Limb (tissue), 2 donors: ENCODE data around the gene KRTAP10-5.
A peak's percentile ranks its signal among the peaks of the same experiment; 100 is the strongest.
"Not testable (repeated sequence)": the region's sequence is repeated elsewhere in the genome, so short reads cannot be mapped to it uniquely, and the experiment has no call there.

Experiments used
- DNase-seq, 2 donors: peaks; one replicate each; pipeline ENCODE4 v3.0.0-alpha.2; 2016; ENCODE audit errors: extremely low spot score in 2 of 2

The KRTAP10-5 gene

DNA sequence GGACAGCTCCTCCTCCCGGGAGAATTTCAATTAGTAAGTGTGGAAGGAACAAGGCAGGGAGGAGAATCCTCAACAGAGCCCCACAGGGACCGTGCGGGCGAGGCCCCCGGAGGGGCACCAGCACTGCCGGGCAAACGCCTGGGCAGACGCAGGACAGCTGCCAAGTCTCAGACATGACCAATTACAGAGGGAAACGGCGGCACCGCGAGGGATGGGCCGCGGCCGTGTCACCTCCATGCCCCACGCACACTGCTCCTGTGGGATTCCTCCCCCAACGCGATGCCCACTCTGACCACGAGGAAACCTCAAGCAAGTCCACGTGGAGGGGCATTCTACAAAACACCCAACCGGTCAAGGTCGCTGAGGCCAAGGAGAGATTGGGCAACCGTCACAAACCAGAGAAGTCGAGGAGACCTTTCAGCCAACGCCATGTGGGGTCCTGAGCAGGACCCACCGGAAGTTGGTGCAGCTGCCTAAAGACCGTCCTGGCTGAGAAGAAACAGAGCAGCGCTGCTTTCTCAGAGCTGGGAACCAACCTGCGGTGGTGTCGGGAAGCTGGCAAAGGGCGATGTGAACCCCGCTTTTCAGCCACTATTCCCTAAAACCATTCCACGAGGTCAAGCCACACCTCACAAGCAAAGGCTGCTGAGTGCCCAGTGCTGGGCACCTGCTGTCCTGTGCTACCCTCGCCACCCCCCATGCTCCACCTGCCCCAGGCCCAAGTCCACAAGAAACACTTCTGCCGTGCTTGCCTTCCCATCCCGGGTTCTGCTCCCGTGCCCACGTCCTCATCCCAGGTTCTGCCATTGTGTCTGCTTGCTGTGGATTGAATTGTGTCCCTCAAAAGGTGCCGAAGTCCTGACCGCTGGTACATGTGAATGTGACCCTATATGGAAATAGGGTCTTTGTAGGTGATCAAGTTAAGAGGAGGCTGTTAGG, 8.3 kb downstream of the KRTAP10-5 start:
- DNase-seq, result peak in 1 of 2 donors; percentile 18

DNA sequence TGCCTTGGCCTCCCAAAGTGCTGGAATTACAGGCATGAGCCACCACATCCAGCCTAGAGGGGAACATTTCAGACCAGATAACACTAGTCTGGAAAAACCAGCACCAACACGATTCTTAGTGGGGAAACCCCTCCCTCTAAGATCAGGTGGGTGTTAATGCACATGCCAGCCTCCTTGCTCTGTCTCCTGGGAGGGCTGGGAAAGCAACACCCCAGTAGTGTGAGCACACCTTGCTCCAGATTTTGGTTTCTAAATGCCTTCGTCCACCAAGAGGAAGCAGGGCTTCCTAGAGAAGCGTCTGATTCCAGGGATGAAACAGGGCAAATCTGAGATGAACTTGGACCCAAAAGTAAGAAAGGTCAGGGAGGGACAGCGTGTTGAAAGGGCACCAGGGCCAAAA, 9.1 kb downstream of the KRTAP10-5 start:
- no peak for DNase-seq

DNA sequence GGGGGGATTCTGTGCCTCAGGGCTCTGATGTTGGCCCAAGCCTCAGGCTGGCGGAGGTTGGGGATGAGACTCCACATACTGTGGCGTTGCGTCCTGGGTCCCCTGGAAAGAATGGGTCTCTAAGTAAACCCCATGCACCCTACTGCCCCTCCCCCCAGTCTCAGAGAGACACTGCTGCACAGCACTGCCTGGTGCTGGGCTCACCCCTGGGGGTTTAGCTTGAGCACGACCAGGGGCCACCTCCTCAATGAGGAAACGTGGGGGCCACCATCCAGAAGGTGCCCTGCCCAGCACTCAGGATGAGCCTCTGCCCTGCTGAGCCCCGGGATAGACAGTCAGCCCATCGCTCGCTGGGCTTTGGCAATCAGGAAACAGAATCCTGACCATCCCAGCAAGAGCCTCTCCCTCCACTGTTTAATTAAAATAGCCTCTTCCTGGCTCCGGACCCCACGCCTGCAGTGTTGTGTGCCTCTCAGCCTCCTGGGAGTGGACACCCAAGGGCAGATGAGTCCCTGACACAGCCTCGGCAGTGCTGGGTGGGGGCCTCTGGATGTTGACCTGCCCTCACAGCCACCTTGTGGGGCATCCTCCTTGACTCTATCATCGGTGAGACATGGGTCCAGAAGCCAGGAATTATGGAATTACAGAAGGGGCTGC, 10.4 kb downstream of the KRTAP10-5 start:
- no peak for DNase-seq

DNA sequence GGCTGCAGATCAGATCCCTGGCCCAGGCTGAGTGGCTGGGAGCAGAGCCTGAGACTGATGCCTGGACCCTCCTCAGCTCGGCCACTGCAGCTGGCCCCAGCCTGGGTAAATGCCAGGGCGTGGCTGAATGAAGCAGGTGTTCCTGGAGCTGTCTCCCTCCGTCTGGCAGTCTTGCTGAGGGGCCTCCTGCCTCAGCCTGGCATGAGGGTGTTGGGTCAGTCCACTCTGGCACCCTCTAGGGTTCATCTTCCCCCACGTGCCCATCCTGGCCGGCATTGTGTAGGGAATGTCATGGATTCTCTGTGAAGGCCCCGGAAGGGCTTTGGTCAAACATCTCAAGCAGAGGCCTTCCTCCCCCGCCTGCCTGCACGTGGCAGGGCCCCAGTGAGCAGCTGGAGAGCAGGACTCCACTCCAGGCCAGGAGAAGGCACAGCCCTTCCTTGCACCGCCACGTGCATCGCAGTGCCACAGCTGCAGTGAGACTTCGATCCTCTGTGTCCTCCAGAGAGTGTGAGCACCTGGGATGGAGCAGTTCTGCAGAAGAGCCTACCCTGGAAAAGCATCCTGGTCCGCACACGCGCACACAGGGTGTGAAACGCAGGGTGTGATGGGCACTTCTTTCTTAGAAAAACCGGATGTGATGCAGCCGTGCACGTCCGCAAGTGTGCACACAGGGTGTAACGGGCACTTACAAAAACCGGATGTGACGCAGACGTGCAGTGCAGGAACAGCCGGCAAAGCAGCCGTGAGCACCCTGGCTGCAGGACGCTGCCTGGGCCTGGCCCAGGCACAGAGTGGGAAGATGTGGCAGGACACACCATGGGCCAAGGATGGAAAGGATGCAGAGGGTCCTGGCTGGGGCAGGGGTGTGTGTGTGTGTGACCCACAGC, 11.5 kb downstream of the KRTAP10-5 start:
- no peak for DNase-seq

DNA sequence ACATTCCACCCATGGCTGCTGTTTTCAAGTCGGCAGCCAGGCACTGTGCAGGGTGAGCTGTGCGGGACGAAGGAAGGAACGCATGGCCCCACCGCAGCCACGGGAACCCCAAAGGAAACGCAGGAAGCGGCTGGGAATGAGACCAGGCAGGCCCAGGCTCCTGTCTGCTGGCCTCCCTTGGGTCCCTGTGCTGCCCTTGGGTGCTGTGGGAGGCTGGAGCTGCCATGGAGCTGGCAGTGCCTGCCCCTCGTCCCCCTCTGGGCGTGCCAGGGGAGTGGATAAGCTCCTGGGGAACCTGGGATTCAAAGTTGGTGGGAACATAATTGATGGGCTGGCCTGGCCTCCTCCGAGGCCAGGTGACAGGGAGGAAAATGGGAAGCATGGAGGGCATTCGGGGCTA, 12.1 kb downstream of the KRTAP10-5 start:
- DNase-seq, result no peak

DNA sequence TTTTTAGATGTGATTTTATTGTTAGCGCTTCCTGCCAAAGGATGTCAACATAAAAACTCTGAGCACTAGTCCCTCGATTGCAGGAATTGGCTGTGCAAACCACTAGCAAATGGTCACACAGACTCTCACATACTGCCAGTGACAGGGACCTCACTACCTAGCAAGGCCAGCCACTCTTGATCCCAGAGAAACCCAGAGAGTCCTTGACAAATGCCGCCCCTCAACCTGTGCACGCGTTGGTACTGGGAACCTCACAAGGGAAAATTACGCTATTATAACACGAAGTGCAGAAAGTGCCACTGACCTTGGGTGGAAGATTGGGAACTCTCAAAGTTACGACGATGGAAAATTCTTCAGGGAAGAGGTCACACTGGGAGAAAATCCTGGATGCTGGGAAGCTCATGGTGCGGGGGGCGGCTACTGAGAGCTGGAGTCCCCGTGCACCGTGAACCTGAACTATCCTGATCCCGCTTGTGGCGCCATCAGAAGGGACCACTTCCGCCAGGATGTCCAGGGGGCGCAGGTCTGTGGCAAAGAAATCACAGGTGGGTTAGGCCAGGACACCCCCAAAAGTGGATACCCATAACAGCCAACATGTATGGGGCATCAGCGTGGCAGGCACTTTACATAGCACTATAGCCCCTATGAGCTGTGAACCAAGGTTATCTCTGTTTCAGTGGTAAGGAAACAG, 12.8 kb downstream of the KRTAP10-5 start:
- DNase-seq, result no peak

DNA sequence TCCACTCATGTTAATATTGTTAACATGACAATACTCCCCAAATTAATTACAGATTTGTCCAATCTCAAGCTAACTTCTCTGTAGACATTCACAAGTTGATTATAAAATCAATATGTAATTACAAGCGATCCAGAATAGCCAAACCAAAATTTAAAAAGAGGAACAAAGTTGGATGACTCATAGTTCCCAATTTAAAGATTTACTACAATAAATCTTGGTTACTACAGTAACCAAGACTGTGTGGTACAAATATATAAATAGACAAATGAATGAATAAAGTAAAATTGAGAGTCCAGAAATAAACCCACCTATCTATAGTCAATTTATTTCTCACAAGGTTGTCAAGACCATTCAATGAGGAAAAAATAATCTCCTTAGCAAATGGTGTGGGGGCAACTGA, 14.0 kb downstream of the KRTAP10-5 start:
- no peak for DNase-seq

DNA sequence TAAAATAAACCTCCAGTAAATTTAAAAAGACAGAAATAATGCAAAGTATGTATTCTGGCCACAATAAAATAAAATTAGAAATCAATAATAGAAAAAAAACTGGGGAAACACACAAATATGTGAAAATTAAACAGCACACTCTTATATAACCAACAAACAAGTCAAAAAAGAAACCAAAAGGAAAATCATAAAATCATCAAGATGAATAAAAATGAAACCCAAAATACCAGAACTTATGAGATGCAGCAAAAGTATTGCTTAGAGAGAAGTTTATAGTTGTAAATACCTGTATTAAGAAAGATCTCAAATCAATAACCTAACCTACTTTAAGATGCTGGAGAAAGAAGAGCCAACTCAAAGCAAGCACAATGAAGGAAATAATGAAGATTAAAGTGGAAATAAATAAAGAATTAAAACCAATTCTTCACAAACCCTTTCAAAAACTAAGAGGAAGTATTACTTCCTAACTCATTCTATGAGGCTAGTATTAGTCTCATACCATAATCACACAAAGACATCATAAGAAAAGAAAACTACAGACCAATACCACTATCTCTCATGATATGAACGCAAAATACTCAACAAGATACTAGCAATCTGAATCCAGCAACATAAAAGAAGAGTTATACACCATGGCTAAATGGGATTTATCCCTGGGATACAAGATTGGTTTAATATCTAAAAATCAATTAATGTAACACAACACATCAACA, 15.4 kb downstream of the KRTAP10-5 start:
- no peak for DNase-seq

DNA sequence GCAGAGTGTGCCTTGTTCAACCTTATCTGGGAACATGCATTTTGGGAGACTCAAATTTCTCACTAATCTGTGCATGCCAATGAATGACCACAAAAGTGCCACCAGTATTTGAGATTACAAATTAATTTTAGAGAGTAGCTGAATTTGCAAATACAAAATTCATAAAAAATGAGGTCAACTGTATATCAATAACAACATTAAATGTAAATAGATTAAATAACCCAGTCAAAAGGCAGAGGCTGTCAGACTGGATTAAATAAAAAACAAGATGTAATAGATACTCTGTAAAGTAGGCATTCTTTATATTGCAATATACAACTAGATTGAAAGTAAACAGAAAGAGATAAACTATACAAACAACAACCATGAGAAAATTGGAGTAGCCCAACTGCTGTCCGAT, 16.3 kb downstream of the KRTAP10-5 start:
- DNase-seq, result no peak

DNA sequence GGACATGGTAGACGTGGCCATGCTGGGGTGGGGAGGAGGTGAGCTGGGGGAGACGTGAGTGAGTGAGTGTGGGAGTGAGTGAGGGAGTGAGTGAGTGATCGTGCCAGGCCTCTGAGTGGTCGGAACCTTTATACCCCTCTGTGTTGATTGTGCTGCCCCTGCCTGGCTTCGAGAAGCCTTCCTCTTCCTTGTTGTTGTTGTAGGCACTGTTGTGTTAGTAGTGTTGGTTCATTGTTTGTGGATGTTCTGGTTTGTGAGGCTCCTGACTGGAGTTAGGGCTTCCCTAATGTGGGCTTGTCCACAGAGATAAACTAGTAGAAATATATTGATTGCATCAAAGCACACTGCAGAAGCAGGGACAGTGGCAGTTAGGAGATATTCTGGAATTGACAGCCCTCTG, 21.7 kb downstream of the KRTAP10-5 start, which contains the start of gene KRTAP10-3:
TSS of gene KRTAP10-3 (minus strand) at position 101 of the 400 bp plus-strand sequence. CDS start at position 21, 80 bp downstream.
- no peak for DNase-seq

DNA sequence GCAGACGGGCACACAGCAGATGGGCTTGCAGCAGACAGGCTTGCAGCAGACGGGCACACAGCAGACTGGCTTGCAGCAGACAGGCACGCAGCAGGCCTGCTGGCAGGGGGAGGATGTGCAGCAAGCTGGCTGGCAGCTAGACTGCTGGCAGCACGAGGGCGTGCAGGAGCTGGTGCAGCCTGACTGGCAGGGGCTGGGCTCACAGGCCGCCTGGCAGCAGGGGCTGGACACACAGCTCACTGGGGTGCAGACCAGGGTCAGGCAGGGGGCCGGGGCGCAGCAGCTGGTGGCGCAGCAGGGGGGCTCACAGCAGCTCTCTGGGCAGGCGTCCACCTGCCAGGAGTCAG, 22.1 kb downstream of the KRTAP10-5 start:
- DNase-seq, result not testable (repeated sequence)

DNA sequence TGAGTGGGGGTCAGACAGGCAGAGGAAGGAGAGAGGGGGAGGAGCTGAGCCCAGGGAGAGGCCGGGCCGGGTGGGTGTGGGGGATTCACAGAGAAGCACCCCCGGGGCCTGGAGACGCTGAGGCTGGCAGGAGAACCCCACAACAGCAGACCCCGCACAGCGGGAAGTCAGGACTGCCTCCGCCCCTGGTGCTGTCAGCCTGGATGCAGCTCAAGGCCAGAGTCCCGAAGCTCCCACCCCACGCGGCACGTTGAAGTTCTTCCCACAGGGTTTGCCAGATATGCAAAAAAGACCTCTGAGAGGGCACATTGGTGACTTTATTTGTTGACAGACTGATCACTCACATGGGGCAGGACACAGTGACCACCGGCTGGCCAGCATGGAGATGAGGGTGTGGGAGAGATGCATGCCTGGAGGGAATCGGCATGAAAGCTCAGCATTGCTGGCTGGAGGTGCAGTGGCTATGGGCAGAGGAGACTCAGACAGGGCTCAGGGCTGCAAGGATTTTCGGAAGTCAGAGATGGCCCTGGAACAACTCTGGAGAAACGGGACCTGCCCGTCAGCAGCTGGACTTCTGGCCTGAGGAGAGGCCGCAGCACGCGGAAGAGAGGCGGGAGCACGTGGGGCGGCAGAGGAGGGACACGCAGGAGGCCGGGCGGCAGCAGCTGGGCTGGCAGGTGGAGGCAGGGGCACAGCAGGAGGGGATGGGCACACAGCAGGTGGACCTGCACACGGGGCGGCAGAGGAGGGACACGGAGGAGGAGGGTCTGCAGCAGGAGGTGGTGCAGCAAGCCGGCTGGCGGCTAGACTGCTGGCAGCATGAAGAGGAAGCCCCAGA, 22.7 kb downstream of the KRTAP10-5 start:
- no peak for DNase-seq

DNA sequence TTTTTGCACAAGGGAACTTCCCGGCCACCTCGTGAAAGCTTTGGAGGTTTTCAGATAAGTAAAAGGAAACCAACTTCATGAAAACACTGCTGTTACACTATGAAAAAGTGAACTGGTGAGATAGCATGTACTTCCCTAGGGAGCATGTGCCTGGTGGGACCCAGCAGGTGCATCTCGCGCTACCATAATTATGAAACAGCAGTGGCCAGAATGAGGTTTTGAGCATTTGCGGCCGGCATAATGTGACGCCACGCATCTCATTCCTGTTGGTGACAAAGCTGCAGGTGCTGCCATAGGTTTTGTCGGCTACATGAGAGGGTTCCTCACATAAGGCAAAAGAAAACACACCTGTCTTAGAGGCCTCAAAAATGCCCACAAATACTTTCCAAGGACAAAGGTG, 23.5 kb downstream of the KRTAP10-5 start:
- no peak for DNase-seq

DNA sequence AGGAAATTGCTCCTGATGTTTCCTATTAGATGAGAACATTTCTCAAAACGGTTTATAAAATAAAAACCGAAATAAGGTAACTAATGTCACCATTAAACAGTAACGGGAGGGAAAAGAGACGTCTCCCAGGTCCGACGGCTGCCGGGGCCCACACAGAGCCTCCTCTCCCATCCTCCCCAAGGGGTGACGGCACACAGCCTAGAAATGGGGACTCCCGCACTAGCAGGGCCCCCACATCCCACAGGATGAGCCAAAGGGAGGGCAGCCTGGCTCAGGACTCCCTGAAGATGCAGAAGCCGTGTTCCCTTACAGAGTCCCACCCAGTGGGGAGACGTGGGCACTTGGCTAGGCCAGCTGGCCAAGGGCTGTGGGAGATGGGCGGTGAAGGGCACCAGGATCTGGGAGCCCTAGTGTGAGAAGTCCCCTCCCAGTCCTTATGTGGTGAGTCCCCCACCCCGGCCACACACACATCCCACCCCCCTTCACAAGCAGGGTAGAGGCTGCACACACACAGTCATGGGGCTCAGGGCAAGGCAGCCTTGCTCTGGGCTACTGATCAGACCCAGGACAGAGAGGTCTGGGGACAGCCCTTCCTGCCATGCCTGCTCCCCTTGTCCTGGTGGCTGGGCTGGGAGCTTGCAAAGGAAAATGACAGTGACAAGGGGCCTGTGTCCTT, 25.1 kb downstream of the KRTAP10-5 start:
- DNase-seq, result no peak

DNA sequence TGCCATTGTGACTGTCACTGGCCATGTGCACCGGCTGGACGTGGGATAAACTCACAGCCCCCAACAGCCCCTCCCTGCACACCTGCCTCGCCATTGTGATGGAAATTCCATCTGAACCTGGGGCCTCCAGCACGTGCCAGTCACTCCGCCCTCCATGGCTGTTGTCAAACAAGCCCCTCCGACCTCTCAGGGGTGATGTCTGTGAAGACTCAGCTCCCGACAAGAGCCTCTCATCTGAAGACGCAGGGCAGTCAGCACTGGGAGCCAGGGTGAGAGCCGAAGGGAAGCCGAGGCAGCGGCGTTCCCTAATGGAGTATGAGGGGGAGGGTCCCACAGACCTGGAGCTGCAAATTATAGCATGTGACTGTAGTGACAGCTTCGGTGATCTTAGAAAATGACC, 27.7 kb downstream of the KRTAP10-5 start:
- DNase-seq, result no peak

DNA sequence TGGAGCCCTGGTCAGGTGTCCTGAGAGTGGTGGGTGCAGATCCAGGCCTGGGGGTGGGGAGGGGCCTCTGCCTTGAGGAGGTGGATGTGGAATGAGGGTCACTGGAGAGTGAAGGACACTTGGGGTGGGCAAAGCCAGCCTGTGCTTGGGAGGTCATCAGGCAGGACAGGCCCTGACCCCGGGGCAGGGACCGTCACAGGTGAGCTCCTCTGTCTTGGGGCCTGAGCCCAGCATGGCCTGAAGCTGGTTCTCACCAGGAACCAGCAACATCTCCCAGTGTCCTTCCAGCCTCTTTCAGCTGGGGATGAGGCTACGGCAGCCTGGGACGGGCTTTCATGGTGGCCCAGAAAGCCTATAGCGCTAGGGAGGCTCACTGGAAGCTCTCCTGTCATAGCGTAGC, 28.3 kb downstream of the KRTAP10-5 start:
- DNase-seq, result no peak

DNA sequence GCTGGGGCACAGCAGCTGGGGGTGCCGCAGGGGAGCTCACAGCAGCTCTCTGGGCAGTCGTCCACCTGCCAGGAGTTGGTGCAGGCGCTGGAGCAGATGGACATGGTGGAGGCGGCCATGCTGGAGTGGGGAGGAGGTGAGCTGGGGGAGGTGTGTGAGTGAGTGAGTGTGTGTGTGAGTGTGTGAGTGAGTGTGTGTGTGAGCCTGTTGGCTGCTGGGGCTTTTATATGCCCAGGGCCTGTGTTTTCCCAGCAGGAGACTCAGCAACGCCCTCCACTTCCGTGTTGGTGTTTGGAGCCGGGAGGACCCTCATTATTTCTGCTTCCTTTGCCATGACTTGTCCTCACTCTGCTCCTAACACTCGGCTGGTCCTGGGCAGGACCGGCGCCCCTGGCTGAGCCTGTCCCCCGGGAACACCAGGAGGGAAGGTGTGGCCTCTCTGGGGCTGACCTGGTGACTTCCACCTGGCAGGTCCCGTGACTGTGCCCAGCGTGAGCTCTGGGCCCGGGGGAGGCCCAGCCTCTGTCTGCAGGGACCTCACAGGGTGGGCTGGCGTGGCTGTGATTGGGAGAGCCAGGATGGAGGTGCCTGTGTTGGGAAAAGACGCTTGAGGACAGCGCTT, 29.0 kb downstream of the KRTAP10-5 start, which contains the start of gene KRTAP10-2:
TSS of gene KRTAP10-2 (minus strand) at position 166 of the 622 bp plus-strand sequence. CDS start at position 119, 47 bp downstream.
- no peak for DNase-seq

DNA sequence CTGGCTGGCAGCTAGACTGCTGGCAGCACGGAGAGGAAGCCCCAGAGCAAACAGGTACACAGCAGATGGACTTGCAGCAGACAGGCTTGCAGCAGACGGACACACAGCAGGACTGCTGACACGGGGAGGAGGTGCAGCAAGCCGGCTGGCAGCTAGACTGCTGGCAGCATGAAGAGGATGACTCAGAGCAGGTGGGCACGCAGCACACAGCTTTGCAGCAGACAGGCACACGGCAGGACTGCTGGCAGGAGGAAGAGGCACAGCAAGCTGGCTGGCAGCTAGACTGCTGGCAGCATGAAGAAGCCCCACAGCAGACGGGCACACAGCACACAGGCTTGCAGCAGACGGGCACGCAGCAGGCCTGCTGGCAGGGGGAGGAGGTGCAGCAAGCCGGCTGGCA, 29.6 kb downstream of the KRTAP10-5 start:
- no peak for DNase-seq
